Naive thymus-derived CD8-positive, alpha-beta T cell (primary cell): ENCODE measurements around the gene SLIT3. TPM values are rescaled to one million over a fixed set of nuclear protein-coding genes. Genes with fewer than 3 reads are reported as not detected.
"Not testable (repeated sequence)": the region's sequence is repeated elsewhere in the genome, so short reads cannot be mapped to it uniquely, and the experiment has no call there.

Source experiments
- ATAC-seq, 2 donors: fragments of 150-1000 bp; cut with Tn5 transposase in 1 of 2; sonication (Bioruptor Pico), chemical (Tn5 transposase) in 1 of 2; 1 replicate in 1 of 2; 2 replicates in 1 of 2; pipeline ENCODE4 v1.10.0; 2021; ENCODE audit warnings: mild to moderate bottlenecking in 2 of 2, moderate library complexity in 2 of 2
- POLR2A ChIA-PET: fragments of 350-600 bp; sonication (Branson Sonifier 250); formaldehyde crosslinking; loops from one replicate; lab custom pipeline; 2021; ENCODE audit warnings: antibody characterized with exemption; lab: Charles Lee
- DNase-seq, 10 donors: peaks; one replicate each; pipeline versions ENCODE4 v3.0.0 to v3.0.0-alpha.2; 2020 to 2022
- H3K27ac Mint-ChIP-seq, 10 donors: one replicate each; pipeline ENCODE4 v1.8.0; 2020 to 2022; ENCODE audit warnings: mild to moderate bottlenecking in 10 of 10, mixed read lengths in 10 of 10, moderate library complexity in 4 of 10, inconsistent platforms in 1 of 10
- H3K27me3 Mint-ChIP-seq, 5 donors: one replicate each; pipeline ENCODE4 v1.8.0; 2021 to 2022; ENCODE audit warnings: mixed read lengths in 5 of 5
- H3K36me3 Mint-ChIP-seq, 3 donors: one replicate each; pipeline ENCODE4 v1.8.0; 2020 to 2022; ENCODE audit warnings: mixed read lengths in 3 of 3, mild to moderate bottlenecking in 2 of 3, inconsistent platforms in 1 of 3
- H3K4me1 Mint-ChIP-seq, 4 donors: one replicate each; pipeline ENCODE4 v1.8.0; 2021 to 2022; ENCODE audit warnings: mixed read lengths in 4 of 4
- H3K4me3 Mint-ChIP-seq, 10 donors: one replicate each; pipeline ENCODE4 v1.8.0; 2020 to 2022; ENCODE audit warnings: mild to moderate bottlenecking in 10 of 10, mixed read lengths in 10 of 10, moderate library complexity in 6 of 10, inconsistent platforms in 1 of 10
- H3K9me3 Mint-ChIP-seq, 9 donors: one replicate each; pipeline ENCODE4 v1.8.0; 2020 to 2022; ENCODE audit warnings: mixed read lengths in 9 of 9, mild to moderate bottlenecking in 3 of 9, inconsistent platforms in 1 of 9, moderate library complexity in 1 of 9
- polyA plus RNA-seq, 3 donors: library from polyadenylated mRNA; unstranded; fragments of 300-500 nt; fragmentation: Illumina TruSeq; gene quantifications; one replicate each; pipeline ENCODE4 v1.2.3, GENCODE V29; 2021
- total RNA-seq, 8 experiments: library from RNA in 2 of 8; stranded (reverse) in 2 of 8; gene quantifications; one replicate each; pipeline ENCODE4 v1.2.3 and lab custom pipeline; 2021 to 2026

Gene SLIT3
- total and polyA plus RNA-seq, 5 experiments from 2014 or later, result not detected

GRCh38 chr5:168648576-168648975, 652.4 kb downstream of the SLIT3 start:
- no peaks in the 10 kb centered on the region for H3K4me1 Mint-ChIP-seq
- no peak for DNase-seq
- POLR2A ChIA-PET, result no interaction called here
- no peak overlapping the region for H3K27ac Mint-ChIP-seq
- no peak for ATAC-seq
- H3K36me3 Mint-ChIP-seq, result peaks cover 0 to 10% (median 0%) of the 10 kb centered on the region in 3 donors
- H3K9me3 Mint-ChIP-seq, result peaks cover 0 to 12% (median 6%) of the 10 kb centered on the region in 9 donors
- no peak overlapping the region for H3K4me3 Mint-ChIP-seq
- peaks cover 0 to 2% (median 0%) of the 10 kb centered on the region in 5 donors for H3K27me3 Mint-ChIP-seq

DNA sequence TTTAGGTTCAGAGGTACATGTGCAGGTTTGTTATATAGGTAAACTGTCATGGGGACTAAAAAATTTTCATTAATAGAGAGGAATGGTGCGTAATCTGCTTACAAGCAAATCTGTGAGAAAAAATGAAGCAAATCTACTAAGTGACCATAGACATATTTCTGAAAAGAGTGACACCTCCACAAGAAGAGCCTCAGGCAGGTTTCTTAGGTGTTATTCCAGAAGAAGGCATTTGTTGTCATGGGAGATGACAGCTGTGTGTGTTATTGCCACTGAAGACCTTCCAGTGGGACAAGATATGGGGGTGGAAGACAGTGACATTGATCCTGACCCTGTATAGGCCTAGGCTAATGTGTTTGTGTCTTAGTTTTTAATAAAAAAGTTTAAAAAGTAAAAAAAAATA, 652.9 kb downstream of the SLIT3 start:
- ATAC-seq (no peak), DNase-seq (no peak)
- Mint-ChIP-seq H3K36me3 (peaks cover 0 to 10% (median 0%) of the 10 kb centered on the region in 3 donors), H3K4me1 (no peaks in the 10 kb centered on the region), H3K9me3 (peaks cover 0 to 12% (median 6%) of the 10 kb centered on the region in 9 donors), H3K4me3 (no peak overlapping the region), H3K27me3 (peaks cover 0 to 2% (median 0%) of the 10 kb centered on the region in 5 donors), H3K27ac (no peak overlapping the region)
- POLR2A ChIA-PET, result no interaction called here

- no peak overlapping the region for H3K27ac Mint-ChIP-seq
- peaks cover 0 to 14% (median 6%) of the 10 kb centered on the region in 9 donors for H3K9me3 Mint-ChIP-seq
- H3K36me3 Mint-ChIP-seq, result peaks cover 0 to 10% (median 0%) of the 10 kb centered on the region in 3 donors
- DNase-seq (no peak), ATAC-seq (no peak)
- H3K27me3 Mint-ChIP-seq, result peaks cover 0 to 2% (median 0%) of the 10 kb centered on the region in 5 donors
- POLR2A ChIA-PET, result no interaction called here
- H3K4me3 Mint-ChIP-seq, result no peak overlapping the region
- H3K4me1 Mint-ChIP-seq, result no peaks in the 10 kb centered on the region
Observed at GRCh38 chr5:168647083-168647482, 653.9 kb downstream of the SLIT3 start.

DNA sequence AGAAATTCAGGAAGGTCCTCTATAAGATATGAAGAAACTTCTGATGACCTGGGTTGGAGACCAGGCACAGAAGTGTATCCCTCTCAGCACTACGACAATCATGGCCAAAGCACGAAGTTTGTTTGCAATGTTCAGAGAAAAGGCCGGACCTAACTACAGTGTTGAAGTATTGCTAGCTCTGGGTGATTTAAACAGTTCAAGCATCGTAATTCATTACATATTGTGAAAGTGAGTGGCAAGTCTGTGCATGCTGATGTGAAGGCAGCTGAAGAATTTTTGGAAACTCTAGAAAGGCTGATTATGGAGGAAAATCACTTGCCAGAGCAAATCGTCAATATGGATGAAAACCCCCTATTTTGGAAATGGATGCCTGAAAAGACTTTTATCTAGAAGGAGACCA, 654.6 kb downstream of the SLIT3 start:
- no peak for ATAC-seq
- DNase-seq, result no peak
- Mint-ChIP-seq H3K4me1 (no peaks in the 10 kb centered on the region), H3K4me3 (no peak overlapping the region), H3K27me3 (peaks cover 0 to 2% (median 0%) of the 10 kb centered on the region in 5 donors), H3K27ac (no peak overlapping the region), H3K9me3 (peaks cover 0 to 16% (median 6%) of the 10 kb centered on the region in 9 donors), H3K36me3 (peaks cover 0 to 10% (median 0%) of the 10 kb centered on the region in 3 donors)
- POLR2A ChIA-PET, result no interaction called here

DNA sequence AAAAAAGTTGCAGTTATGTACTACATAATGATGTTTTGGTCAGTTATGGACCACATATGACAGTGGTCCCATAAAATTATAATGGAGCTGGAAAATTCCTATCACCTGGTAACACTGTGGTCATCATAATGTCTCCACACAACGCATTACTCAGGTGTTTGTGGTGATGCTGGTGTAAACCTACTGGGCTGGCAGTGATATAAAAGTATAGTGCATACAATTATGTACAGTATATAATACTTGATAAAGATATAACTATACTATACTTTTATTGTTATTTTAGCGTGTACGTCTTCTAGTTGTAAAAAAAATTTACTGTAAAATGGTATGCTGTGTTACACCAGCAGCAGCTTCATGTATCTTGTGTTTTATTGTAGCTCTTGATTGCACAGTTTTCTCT, 655.7 kb downstream of the SLIT3 start:
- ATAC-seq, result no peak
- Mint-ChIP-seq H3K4me1 (no peaks in the 10 kb centered on the region), H3K27ac (no peak overlapping the region), H3K27me3 (no peaks in the 10 kb centered on the region), H3K9me3 (peaks cover 0 to 16% (median 6%) of the 10 kb centered on the region in 9 donors), H3K36me3 (peaks cover 0 to 10% (median 0%) of the 10 kb centered on the region in 3 donors), H3K4me3 (no peak overlapping the region)
- no peak for DNase-seq
- POLR2A ChIA-PET, result no interaction called here

- no peaks in the 10 kb centered on the region for H3K27me3 Mint-ChIP-seq
- POLR2A ChIA-PET, result no interaction called here
- H3K27ac Mint-ChIP-seq, result no peak overlapping the region
- DNase-seq (no peak), ATAC-seq (no peak)
- no peaks in the 10 kb centered on the region for H3K4me1 Mint-ChIP-seq
- peaks cover 0 to 10% (median 0%) of the 10 kb centered on the region in 3 donors for H3K36me3 Mint-ChIP-seq
- H3K4me3 Mint-ChIP-seq, result no peak overlapping the region
- peaks cover 0 to 16% (median 6%) of the 10 kb centered on the region in 9 donors for H3K9me3 Mint-ChIP-seq
Observed at GRCh38 chr5:168642019-168642418, 658.9 kb downstream of the SLIT3 start.

GRCh38 chr5:168638846-168639245, 662.1 kb downstream of the SLIT3 start:
- not testable (repeated sequence) for H3K4me3 Mint-ChIP-seq, H3K27me3 Mint-ChIP-seq, H3K9me3 Mint-ChIP-seq

DNA sequence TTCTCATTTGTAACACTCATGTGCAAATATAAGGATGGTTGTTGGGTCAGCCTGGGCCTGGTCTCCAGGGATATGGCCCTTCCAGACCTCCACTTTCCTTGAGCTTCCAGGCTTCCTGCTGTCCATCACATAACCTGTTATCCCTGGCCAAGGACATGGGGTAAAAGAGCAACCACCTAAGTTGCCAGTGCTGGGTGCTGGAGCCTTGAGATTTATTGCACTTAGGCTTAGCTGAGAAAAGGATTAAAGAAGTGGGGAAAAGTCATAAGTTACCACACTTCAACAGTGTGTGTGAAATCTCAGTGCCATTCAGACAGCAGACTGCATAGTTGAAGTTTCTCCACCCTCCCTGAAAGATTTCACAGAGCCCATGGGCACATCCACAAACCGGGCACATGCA, 663.1 kb downstream of the SLIT3 start:
- H3K4me3 Mint-ChIP-seq, result no peak overlapping the region
- peaks cover 0 to 4% (median 0%) of the 10 kb centered on the region in 9 donors for H3K9me3 Mint-ChIP-seq
- POLR2A ChIA-PET, result no interaction called here
- no peak for DNase-seq
- ATAC-seq, result no peak
- no peaks in the 10 kb centered on the region for H3K36me3 Mint-ChIP-seq
- no peaks in the 10 kb centered on the region for H3K4me1 Mint-ChIP-seq
- H3K27me3 Mint-ChIP-seq, result peaks cover 0 to 1% (median 0%) of the 10 kb centered on the region in 5 donors
- H3K27ac Mint-ChIP-seq, result no peak overlapping the region

More at GRCh38 chr5:168638846-168639245, 662.1 kb downstream of the SLIT3 start:
- H3K36me3 Mint-ChIP-seq, ATAC-seq, POLR2A ChIA-PET, DNase-seq, H3K4me1 Mint-ChIP-seq, H3K27ac Mint-ChIP-seq: not testable (repeated sequence)

- ATAC-seq, result no peak
- no peak overlapping the region for H3K4me3 Mint-ChIP-seq
Observed at GRCh38 chr5:168637281-168637680, 663.7 kb downstream of the SLIT3 start.

DNA sequence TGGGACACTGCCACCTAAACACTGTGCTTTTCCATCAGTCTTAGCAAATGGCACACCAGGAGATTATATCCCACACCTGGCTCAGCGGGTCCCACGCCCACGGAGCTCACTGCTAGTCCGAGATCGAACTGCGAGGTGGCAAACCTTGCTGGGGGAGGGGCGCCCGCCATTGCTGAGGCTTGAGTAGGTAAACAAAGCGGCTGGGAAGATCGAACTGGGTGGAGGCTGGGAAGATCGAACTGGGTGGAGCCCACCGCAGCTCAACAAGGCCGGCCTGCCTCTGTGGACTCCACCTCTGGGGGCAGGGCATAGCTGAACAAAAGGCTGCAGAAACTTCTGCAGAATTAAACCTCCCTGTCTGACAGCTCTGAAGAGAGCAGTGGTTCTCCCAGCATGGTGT, 670.0 kb downstream of the SLIT3 start:
- Mint-ChIP-seq H3K9me3 (peaks cover 0 to 18% (median 10%) of the 10 kb centered on the region in 9 donors), H3K27me3 (peaks cover 20 to 34% (median 30%) of the 10 kb centered on the region in 5 donors)
- POLR2A ChIA-PET, H3K27ac Mint-ChIP-seq, DNase-seq, H3K4me3 Mint-ChIP-seq, ATAC-seq, H3K36me3 Mint-ChIP-seq, H3K4me1 Mint-ChIP-seq: not testable (repeated sequence)

More at GRCh38 chr5:168637281-168637680, 663.7 kb downstream of the SLIT3 start:
- no peak for DNase-seq
- no peaks in the 10 kb centered on the region for H3K36me3 Mint-ChIP-seq
- peaks cover 0 to 4% (median 0%) of the 10 kb centered on the region in 9 donors for H3K9me3 Mint-ChIP-seq
- H3K27me3 Mint-ChIP-seq, result peaks cover 0 to 1% (median 0%) of the 10 kb centered on the region in 5 donors
- H3K4me1 Mint-ChIP-seq, result no peaks in the 10 kb centered on the region
- POLR2A ChIA-PET, result no interaction called here
- no peak overlapping the region for H3K27ac Mint-ChIP-seq

- Mint-ChIP-seq H3K36me3 (peaks cover 0 to 3% (median 0%) of the 10 kb centered on the region in 3 donors), H3K9me3 (peaks cover 0 to 11% (median 0%) of the 10 kb centered on the region in 9 donors), H3K27ac (no peak overlapping the region), H3K4me3 (no peak overlapping the region), H3K4me1 (peaks cover 0 to 2% (median 0%) of the 10 kb centered on the region in 4 donors), H3K27me3 (peaks cover 16 to 25% (median 22%) of the 10 kb centered on the region in 5 donors)
- POLR2A ChIA-PET, result no interaction called here
- DNase-seq, result no peak
- ATAC-seq, result no peak
Observed at GRCh38 chr5:168624850-168625364, 676.0 kb downstream of the SLIT3 start.

DNA sequence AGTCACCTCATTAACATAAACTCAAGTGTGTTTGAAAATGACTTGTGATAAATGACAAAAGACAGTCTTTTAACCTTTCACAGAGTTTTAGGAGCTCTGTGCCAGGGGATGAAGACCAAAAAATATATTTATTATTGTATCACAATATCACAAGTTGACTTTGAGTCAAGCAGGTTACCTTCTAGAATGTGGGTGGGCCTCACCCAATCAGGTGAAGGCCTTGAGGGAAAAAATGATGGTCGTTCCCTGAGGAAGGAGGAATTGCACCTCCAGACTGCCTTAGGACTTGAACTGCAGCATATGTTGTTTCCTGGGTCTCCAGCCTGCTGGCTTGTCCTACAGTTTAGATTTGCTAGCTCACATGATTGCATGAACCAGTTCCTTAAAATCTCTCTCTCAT, 680.1 kb downstream of the SLIT3 start:
- Mint-ChIP-seq H3K4me1 (no peaks in the 10 kb centered on the region), H3K36me3 (no peaks in the 10 kb centered on the region), H3K9me3 (no peaks in the 10 kb centered on the region), H3K27me3 (peaks cover 0 to 2% (median 0%) of the 10 kb centered on the region in 5 donors), H3K4me3 (no peak overlapping the region), H3K27ac (no peak overlapping the region)
- no peak for DNase-seq
- POLR2A ChIA-PET, result no interaction called here
- no peak for ATAC-seq

DNA sequence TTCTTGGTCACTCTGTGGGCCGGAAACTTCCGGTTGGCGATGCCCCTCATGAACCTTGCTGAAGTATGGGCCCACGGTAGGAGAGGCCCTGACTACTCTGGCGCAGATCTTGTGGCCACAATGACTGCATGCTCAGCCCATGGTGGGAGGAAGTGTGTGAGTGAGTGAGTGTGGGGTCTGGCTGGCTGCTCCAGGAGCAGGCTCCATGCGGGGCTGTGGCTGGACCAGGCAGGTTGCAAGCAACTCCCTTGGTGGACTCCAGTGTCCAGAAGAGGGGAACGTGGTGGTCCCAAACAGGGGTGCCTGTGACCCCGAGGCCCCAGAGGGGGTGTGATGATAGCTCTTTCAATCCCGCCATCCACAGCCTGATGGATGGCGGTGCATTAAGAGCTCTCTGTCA, 686.3 kb downstream of the SLIT3 start:
- POLR2A ChIA-PET, result no interaction called here
- Mint-ChIP-seq H3K36me3 (no peaks in the 10 kb centered on the region), H3K9me3 (peaks cover 0 to 15% (median 0%) of the 10 kb centered on the region in 9 donors), H3K27me3 (no peaks in the 10 kb centered on the region), H3K4me3 (no peak overlapping the region), H3K4me1 (peaks cover 8 to 14% (median 9%) of the 10 kb centered on the region in 4 donors), H3K27ac (peak overlapping the region in 2 of 10 donors; percentile 1 to 17)
- DNase-seq, result no peak
- ATAC-seq, result no peak
